Right lobe of liver (tissue), 6 donors: ENCODE data around the gene ACOT7. TPM values are rescaled to one million over a fixed set of nuclear protein-coding genes. Genes with fewer than 3 reads are reported as not detected.
"Not testable (repeated sequence)": the region's sequence is repeated elsewhere in the genome, so short reads cannot be mapped to it uniquely, and the experiment has no call there.

Experiments
- ATAC-seq, 4 donors: fragments of 200-7000 bp; cut with Tn5 transposase; one replicate each; pipeline ENCODE4 v1.9.1; 2020; ENCODE audit warnings: mild to moderate bottlenecking in 4 of 4, moderate library complexity in 4 of 4
- DNase-seq, 3 donors: peaks; one replicate each; pipeline ENCODE4 v3.0.0-alpha.2; 2020
- H3K27ac ChIP-seq, 3 donors: fragments of 200-600 bp; one replicate each; pipeline ENCODE4 v1.8.0; 2022
- H3K27me3 ChIP-seq, 2 donors: fragments of 200-600 bp; one replicate each; pipeline ENCODE4 v1.8.0; 2022
- H3K36me3 ChIP-seq, 4 donors: fragments of 200-600 bp; sonication (generic) in 1 of 4; one replicate each; pipeline versions ENCODE4 v1.5.1 to v1.8.0; 2017 to 2022; ENCODE audit warnings: control low read depth in 1 of 4
- H3K4me1 ChIP-seq, 4 donors: fragments of 200-600 bp; sonication (generic) in 1 of 4; one replicate each; pipeline versions ENCODE4 v1.5.1 to v1.8.0; 2017 to 2022; ENCODE audit warnings: control low read depth in 1 of 4
- H3K4me3 ChIP-seq, 3 donors: fragments of 200-600 bp; one replicate each; pipeline ENCODE4 v1.8.0; 2022
- H3K9me3 ChIP-seq, 4 donors: fragments of 200-600 bp; sonication (generic) in 1 of 4; one replicate each; pipeline versions ENCODE4 v1.5.1 to v1.8.0; 2017 to 2022; ENCODE audit warnings: control low read depth in 1 of 4
- POLR2A ChIP-seq: fragments of 450-650 bp; IDR thresholded peaks from one replicate; pipeline ENCODE4 v1.6.1; 2017; ENCODE audit warnings: antibody characterized with exemption, mild to moderate bottlenecking
- WGBS: methylation state at CpG from one replicate; pipeline ENCODE4 v1.1.6; 2018; ENCODE audit warnings: low coverage, low lambda C conversion rate; ENCODE audit not compliant: insufficient coverage; ENCODE audit errors: missing lambda C conversion rate; 5-methylcytosine and 5-hydroxymethylcytosine counted together
- intact Hi-C, 2 donors: fragments of 100-400 bp; cut with DNase I; formaldehyde crosslinking; loops; one replicate each; pipeline versions ENCODE4 v1.11.2 to v1.14.1; 2022
- microRNA-seq, 2 donors: library from miRNA; unstranded; fragments of <30 nt; microRNA quantifications; one replicate each; pipeline ENCODE4, GENCODE V29; 2019 to 2020
- small RNA-seq, 2 experiments: library from RNA; depleted of rRNA; stranded (forward); fragments of <200 nt; gene quantifications; one replicate each; pipeline ENCODE3, GENCODE V24; 2016
- total RNA-seq, 6 experiments: library from RNA; depleted of rRNA in 2 of 6; stranded (reverse); fragments of >200 nt in 2 of 6; fragmentation: NEBNext Ultra II Directional in 3 of 6; extraction: Animal tissue kit (Norgen Biotek cat#: 25700) in 3 of 6; gene quantifications; one replicate each; pipeline versions ENCODE4 v1.1.0 to v1.2.4, GENCODE V29; 2016 to 2023
- TF ChIP-seq, protein P1 (sequence below), 4 donors: fragments of 200-600 bp in 3 of 4; fragments of 450-650 bp in 1 of 4; IDR thresholded peaks; one replicate each; pipeline versions ENCODE4 v1.5.1 to v1.8.0; 2016 to 2022; ENCODE audit warnings: antibody characterized with exemption in 4 of 4, mild to moderate bottlenecking in 2 of 4
- donor health status: DM: no; HTN: yes; CAD: no.
- donor health status: DM: no; HTN: no; CAD: no.
- donor health status: DM: no; HTN: no; CAD: no.
- donor health status: DM: no; HTN: yes; CAD: no.
- donor health status: DM: no; HTN: yes; CAD: no.

ACOT7 gene
- total RNA-seq, 6 experiments from 2014 or later: 10.8 to 19.7 (median 14.1) TPM

DNA sequence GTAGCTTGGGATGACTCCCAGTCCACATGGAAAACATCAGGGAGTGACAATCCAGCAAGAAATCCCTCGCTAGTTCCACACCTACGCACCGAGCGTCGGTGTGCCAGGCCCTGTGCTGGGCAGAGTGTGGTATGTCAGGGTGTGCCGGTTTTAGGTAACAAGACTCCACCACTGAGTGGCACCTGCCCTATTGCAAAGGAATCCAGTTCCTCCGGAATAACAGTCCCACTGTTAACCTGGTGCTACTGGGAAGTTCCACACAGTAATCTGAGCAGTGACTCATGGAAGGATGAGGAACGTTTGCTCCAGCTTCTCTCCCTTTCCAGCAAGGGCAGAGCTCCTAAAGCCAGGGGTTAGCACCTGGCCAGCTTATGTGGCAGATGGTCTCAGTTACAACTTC lies 173.3 kb downstream of the ACOT7 start:
- Histone ChIP-seq H3K27ac (no peak overlapping the region), H3K4me3 (no peak overlapping the region), H3K9me3 (no peaks in the 10 kb centered on the region), H3K4me1 (no peaks in the 10 kb centered on the region), H3K27me3 (no peaks in the 10 kb centered on the region), H3K36me3 (peaks cover 0 to 20% (median 5%) of the 10 kb centered on the region in 4 donors)
- ATAC-seq (no peak), DNase-seq (no peak)
- intact Hi-C loops: no loop called here
- 100% methylated on average over 3 of the region's 8 CpGs for WGBS
- TF ChIP-seq POLR2A: no peak
- TF ChIP-seq, protein P1, sequence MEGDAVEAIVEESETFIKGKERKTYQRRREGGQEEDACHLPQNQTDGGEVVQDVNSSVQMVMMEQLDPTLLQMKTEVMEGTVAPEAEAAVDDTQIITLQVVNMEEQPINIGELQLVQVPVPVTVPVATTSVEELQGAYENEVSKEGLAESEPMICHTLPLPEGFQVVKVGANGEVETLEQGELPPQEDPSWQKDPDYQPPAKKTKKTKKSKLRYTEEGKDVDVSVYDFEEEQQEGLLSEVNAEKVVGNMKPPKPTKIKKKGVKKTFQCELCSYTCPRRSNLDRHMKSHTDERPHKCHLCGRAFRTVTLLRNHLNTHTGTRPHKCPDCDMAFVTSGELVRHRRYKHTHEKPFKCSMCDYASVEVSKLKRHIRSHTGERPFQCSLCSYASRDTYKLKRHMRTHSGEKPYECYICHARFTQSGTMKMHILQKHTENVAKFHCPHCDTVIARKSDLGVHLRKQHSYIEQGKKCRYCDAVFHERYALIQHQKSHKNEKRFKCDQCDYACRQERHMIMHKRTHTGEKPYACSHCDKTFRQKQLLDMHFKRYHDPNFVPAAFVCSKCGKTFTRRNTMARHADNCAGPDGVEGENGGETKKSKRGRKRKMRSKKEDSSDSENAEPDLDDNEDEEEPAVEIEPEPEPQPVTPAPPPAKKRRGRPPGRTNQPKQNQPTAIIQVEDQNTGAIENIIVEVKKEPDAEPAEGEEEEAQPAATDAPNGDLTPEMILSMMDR (IDR thresholded peaks at IDR 0.05): no peak

DNA sequence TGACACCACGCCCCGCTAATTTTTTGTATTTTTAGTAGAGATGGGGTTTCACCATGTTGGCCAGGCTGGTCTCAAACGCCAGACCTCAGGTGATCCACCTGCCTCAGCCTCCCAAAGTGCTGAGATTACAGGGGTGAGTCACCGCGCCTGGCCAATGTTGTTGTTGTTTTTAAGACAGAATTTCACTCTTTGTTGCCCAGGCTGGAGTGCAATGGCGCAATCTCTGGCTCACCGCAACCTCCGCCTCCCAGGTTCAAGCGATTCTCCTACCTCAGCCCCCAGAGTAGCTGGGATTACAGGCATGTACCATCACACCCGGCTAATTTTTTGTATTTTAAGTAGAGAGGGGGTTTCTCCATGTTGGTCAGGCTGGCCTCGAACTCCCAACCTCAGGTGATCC lies 173.9 kb downstream of the ACOT7 start:
- H3K9me3 ChIP-seq, ATAC-seq, intact Hi-C loops, H3K4me3 ChIP-seq, H3K27ac ChIP-seq, H3K27me3 ChIP-seq, DNase-seq, H3K4me1 ChIP-seq: not testable (repeated sequence)
- peaks cover 0 to 14% (median 4%) of the 10 kb centered on the region in 4 donors for H3K36me3 ChIP-seq
- 85% methylated on average over 5 of the region's 11 CpGs for WGBS

DNA sequence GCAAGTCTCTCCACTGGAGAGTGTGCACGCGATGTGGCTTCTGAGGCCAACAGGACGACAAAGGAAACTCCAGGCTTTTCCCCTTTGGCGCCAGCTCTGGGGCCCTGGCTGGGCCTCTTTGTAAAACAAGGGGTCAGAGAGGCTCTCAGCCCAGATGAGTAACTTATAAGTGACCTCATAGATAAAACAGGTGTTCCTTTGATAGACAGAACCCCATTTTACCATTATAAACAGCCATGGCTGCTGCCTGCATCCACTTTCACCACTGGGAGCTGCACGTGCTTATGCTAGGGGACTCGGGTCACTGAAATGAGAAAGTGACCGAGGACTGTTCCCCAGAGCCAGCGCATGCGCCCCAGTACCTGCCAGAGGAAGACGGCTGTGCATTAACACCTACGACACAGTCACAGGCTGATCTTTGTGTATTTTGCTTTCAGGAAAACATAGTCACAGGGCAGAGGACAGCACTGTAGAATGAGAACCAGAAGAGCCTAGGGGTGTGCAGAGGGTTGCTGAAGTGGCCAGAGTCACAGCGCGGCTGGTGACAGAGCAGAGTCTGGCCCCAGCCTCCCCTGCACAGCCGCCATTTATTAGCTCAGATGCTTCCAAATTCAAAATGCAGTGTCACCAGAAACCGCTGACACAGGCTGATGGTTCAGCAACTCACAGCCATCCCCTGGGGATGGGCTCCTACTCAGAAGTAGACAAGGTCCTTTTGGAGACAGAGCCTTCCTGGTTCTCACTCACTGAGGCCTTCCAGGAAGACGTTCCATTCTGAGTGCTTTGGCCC lies 175.0 kb downstream of the ACOT7 start:
- Histone ChIP-seq H3K4me1 (no peaks in the 10 kb centered on the region), H3K27ac (no peak overlapping the region), H3K9me3 (no peaks in the 10 kb centered on the region), H3K27me3 (no peaks in the 10 kb centered on the region), H3K4me3 (no peak overlapping the region), H3K36me3 (peaks cover 0 to 3% (median 0%) of the 10 kb centered on the region in 4 donors)
- DNase-seq: no peak
- intact Hi-C loops: no loop called here
- no peak for ATAC-seq
- TF ChIP-seq, protein P1 (IDR thresholded peaks at IDR 0.05): no peak
- no peak for TF ChIP-seq POLR2A
- 90% methylated on average over 8 of the region's 16 CpGs for WGBS

Small RNAs within 50 kb of the gene (microRNA-seq; reads per million reads assigned to microRNA genes)
- 0 reads per million in 2 donors for gene MIR4252

Small RNAs within 50 kb of the gene (small RNA-seq; reads per million reads assigned to genes)
- 0 reads per million in 2 experiments for gene MIR4252

Other genes with a start within 250 kb of the ACOT7 start
- not detected for gene CHD5, start 213.4 kb downstream of the ACOT7 start, total RNA-seq
- 100 to 1,000 TPM in 4 of 6 experiments, 10 to 100 TPM in 2; 45.4 to 156 (median 134) TPM for gene RPL22, start 194.2 kb downstream of the ACOT7 start, total RNA-seq
- gene RNF207, start 187.6 kb downstream of the ACOT7 start, total RNA-seq: 10 to 100 TPM in 5 of 6 experiments, 1 to 10 TPM in 1; 8.4 to 20.5 (median 14.4) TPM
- gene ICMT, start 157.8 kb downstream of the ACOT7 start, total RNA-seq: 10 to 100 TPM; 15.9 to 28.5 (median 20.4) TPM
- gene HES3, start 149.6 kb downstream of the ACOT7 start, total RNA-seq: not detected
- 10 to 100 TPM in 1 of 6 experiments, 1 to 10 TPM in 5; 1.5 to 34.6 (median 6.6) TPM for gene GPR153, start 132.7 kb downstream of the ACOT7 start, total RNA-seq
- 1 to 10 TPM in 1 of 6 experiments, under 1 TPM in 2, not detected in 3; 0.27 to 1.2 (median 0.68) TPM for gene HES2, start 26.2 kb upstream of the ACOT7 start, total RNA-seq
- gene ESPN, start 31.0 kb upstream of the ACOT7 start, total RNA-seq: 100 to 1,000 TPM in 4 of 6 experiments, 10 to 100 TPM in 2; 81.6 to 149 (median 120) TPM
- 1 to 10 TPM; 1.1 to 3.2 (median 2.1) TPM for gene TNFRSF25, start 72.4 kb upstream of the ACOT7 start, total RNA-seq
- gene PLEKHG5, start 97.9 kb upstream of the ACOT7 start, total RNA-seq: 1 to 10 TPM in 5 of 6 experiments, under 1 TPM in 1; 0.70 to 2.3 (median 1.5) TPM
- 10 to 100 TPM in 3 of 6 experiments, 1 to 10 TPM in 3; 8.9 to 13.1 (median 10.7) TPM for gene NOL9, start 160.7 kb upstream of the ACOT7 start, total RNA-seq
- gene TAS1R1, start 161.5 kb upstream of the ACOT7 start, total RNA-seq: under 1 TPM in 1 of 6 experiments, not detected in 5; 0.26 TPM
- 10 to 100 TPM in 4 of 6 experiments, 1 to 10 TPM in 2; 5.9 to 43.1 (median 19.5) TPM for gene ZBTB48, start 186.2 kb upstream of the ACOT7 start, total RNA-seq
- 10 to 100 TPM; 12.1 to 24.6 (median 20.0) TPM for gene KLHL21, start 209.1 kb upstream of the ACOT7 start, total RNA-seq
- gene PHF13, start 220.0 kb upstream of the ACOT7 start, total RNA-seq: 1 to 10 TPM; 2.7 to 6.2 (median 4.5) TPM
- gene THAP3, start 231.1 kb upstream of the ACOT7 start, total RNA-seq: 10 to 100 TPM in 4 of 6 experiments, 1 to 10 TPM in 2; 5.9 to 11.3 (median 10.3) TPM